Activated T-helper 9 cell treated with anti-CD3 and anti-CD28 coated beads, Interleukin-2, amount 50 U/mL, for 16 hours (primary cell): ENCODE data around the gene DNAJC1.

Experiments
- DNase-seq: peaks from one replicate; pipeline ENCODE4 v3.0.0-alpha.2; 2020; ENCODE audit warnings: low read depth

Gene DNAJC1

DNA sequence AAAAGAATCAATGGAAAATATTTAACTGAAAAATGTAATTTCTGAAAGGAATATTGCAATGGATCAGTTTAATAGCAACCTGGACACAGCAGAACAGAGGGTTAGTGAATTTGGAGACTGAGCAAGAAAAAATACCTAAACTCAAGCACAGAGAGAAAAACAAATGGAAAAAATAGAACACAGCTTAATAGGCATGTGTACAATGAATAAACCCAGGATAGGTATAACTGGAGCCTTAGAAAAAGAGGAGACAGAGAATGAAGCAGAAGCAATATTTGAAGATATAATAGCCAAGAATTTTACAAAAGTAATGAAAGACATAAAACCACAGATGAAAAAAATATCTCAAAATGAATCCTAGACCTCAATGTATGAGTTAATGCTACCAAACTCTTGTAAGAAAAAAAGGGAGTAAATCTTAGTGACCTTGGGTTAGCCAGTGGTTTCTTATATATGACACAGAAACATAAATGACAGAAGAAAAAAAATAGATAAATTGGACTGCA is 2.9 kb upstream of the DNAJC1 start:
- DNase-seq = no peak

- no peak for DNase-seq
Measured at GRCh38 chr10:22005763-22006162, 2.2 kb upstream of the DNAJC1 start.

- DNase-seq = no peak
Measured at GRCh38 chr10:22003964-22004281, 393 bp upstream of the DNAJC1 start.

- no peak for DNase-seq
Measured at GRCh38 chr10:22002591-22003176, 846 bp downstream of the DNAJC1 start.

DNA sequence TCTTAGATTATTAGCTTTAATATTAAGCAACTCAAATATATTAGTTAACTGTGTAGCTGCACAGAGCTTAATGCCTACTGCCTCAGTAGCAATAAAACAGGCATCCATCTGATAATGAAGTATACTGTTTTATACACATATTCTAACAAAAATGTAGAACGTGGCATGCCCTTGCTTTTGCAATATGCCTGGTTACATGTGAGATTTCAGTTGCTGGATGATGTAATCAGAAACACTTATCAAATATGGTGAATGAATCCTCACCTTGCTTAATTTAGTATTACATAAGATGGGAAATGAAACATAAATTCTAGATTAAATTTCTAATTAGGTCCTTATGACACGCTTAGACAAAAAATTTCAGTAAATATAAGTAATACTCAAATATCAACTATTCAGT is 8.0 kb downstream of the DNAJC1 start:
- DNase-seq = no peak

DNA sequence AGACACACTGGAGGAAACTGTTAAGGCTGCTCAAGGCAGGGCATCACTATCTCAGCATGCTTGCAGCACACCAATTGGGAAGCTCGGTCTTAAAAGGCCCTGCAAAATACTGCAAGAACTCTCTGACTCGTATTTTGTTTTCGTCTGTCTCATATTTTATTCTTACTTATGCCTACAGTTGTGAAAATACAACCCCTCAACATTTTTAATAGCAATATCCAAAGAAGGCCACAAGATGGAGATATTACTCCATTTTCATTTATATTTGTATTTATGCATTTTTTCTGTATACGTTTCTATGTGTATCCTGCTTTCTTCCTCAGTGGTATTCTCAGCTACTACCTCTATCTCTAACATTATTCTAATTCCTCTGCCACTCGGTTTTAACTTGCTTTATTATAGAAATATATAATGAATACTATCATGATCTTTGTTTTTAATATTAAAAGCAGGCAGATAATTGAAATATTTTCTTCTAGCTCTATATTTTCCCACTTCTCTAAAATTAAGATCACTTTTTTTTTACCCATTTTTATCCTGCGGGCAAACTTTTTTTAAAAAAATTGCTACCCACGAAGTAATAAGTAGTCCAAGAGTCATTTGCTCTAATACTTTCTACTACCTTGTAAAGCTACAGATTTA is 10.0 kb downstream of the DNAJC1 start:
- no peak for DNase-seq

- no peak for DNase-seq
Measured at GRCh38 chr10:21991785-21992184, 11.7 kb downstream of the DNAJC1 start.

DNA sequence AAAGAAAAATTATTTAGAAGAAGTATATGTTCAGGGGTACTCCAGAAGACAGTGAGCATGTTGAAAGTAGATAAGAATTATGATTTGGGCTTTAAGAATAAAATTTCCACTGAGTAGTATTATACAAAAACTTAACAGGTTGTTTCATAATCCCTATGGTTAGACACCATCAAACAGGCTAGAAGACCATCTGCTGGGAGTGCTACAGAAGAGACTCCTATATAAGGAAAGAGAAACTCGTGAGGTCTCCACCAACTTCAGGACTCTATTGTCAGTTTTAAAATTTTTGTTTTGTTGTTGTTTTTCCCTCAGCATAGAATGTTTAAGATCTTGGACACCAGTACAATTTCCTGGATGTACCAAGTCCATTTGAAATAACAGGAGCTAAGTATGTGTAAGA is 13.1 kb downstream of the DNAJC1 start:
- DNase-seq = no peak

- no peak for DNase-seq
Measured at GRCh38 chr10:21989453-21990154, 13.9 kb downstream of the DNAJC1 start.

DNA sequence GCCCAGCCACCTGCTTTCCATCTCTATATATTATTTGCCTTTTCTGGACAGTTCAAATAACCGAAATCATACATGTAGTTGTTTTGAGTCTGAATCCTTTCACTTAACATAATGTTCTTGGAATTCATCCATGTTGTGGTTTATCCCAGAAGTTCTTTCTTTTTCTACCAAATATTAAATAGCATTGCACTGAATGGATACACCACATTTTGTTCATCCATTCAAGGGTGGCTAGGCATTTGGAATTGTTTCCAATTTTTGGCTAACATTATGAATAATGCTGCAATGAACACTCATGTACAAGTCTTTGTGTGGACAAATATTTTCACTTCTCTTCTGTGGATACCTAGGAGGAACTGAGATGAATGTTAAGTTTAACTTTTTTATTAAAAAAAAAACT is 18.0 kb downstream of the DNAJC1 start:
- no peak for DNase-seq

DNA sequence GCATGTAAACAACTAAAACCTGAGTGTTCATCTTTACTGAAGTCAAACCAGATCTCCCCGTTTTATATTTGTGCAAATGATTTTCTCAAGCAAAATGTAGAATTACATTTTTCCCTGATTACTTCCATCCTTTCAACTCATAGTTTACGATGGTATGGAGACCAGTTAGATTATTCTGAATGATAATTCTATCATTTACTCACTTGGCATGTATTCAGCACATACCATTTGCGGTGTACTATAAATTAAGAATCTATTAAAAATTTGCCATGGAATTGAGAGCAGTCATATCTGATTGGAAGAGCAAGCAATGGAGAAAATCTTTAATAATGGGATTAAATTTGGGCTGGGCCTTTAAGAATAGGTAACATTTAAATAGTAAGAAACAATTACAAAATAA is 22.4 kb downstream of the DNAJC1 start:
- DNase-seq = no peak

- no peak for DNase-seq
Measured at GRCh38 chr10:21980691-21981090, 22.8 kb downstream of the DNAJC1 start.

- DNase-seq = no peak
Measured at GRCh38 chr10:21978191-21978862, 25.2 kb downstream of the DNAJC1 start.

DNA sequence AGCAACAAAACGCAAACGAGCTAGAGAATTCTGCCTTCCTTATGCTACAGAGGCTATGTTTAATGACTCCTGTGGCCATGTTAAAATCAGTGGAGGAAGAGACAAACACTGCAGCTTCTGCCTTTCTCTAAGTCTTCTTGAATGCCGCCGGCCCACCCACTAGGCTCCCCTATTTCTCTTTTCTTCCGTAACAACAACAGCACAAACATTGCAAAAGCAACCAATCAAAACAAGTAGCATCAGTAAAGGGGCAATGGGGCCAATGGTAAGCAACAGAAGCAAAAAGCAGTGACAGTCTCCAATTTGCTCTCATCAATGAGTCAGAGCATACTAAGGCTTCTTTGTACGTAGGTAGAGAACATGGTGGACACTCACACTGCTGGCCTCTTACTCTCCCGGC is 26.8 kb downstream of the DNAJC1 start:
- no peak for DNase-seq

DNA sequence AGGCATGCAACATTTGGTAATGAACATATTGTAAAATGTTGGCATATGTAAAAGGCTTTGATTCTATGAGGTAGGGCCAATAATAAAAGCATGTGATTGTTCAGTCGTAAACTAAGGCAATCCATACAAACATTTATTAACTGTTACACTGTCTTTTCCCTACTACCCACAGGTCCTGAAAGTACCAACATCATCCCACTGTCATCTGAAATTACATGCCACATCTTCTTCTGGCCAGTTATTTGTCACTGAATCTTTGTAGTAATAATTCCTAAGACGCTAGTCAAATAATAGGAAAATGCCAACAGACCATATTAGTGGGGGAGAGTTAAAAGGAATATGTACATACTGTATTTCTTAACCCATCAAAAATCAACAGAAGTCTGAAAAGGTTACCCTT is 27.2 kb downstream of the DNAJC1 start:
- no peak for DNase-seq

DNA sequence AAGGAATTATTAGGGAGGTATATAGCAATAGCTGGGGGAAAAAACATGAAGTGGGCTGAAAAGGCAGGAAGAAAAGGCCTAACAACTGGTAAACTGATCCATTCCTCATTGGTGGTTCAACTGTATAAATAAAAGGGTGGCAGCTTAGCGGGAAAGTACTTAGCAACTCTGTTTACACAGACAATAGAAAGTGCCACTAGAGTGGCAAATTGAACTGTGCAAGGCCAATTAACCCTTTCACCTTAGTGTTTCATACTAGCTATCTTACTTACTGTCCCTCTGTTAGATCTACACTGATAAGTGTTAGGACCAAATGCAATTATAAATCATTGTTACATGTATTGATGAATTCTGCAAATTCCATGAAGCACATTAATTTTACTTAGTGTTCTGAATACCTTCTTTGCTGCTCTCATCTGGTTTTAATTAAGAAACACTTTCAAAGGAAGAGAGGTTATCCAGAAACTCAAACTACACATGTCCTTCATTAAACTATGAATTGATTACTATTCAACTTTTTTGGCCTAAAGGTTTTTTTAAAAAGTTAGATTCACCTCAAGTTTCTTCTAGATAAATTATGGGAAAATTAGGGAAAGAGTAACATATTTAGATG is 28.0 kb downstream of the DNAJC1 start:
- no peak for DNase-seq

DNA sequence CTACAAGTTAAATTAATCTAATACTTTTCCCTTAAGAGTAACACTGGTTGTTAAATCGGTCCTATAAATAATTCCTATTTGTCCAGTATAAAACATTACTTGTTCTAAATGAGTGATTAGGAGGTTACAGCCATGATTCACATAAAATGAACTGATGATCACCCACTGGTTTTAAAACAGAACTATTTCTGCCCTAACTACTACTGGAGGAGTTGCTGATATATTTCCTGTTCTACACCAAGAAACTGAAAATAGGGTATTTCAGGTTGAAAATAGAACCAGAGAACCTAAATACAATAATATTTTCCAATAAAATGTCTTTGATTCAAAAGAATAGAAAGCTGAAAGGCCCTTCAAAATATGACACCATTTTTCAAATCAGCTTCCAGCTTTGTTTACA is 30.9 kb downstream of the DNAJC1 start:
- no peak for DNase-seq

DNA sequence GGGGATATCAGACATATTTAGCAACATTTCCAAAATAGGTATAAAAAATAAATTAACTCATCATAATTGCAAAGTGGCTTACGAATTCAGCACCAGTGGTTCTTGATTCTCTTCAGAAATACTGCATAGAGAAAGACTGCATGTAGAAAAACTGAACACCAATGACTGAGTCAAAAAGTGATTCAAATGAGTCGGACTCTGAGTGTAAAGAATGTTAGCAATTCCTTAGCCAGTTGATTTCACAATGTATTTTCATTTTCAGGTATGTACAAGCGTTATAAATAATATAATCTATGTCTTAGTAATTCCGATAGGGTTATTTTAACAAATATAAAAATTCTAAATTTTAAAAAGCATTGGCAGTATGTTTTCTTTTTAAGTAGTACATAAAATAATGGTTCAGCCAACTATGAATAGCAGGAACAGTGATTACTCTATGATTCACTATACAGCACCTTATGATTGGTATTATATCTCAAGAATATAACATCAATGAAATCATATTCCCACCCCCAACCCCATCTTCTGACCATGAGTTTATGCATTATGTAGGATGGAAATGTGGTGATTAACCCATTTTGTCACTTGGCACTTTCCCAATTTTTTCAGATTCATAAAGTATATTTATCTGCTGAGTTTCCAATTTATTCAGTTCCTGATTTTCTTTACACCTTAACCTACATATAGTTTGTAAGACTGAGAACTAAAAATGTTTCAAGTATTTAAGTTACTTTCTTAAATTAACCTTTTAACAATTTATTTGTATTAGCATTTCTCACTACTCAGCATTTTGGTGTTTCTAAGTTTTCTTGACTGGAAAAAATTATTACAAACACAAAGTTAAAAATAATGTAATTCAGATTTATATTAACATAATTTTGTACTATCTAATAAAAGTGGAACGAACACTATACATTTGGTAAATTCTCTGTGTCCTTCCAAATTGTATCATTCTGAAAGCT is 33.9 kb downstream of the DNAJC1 start:
- no peak for DNase-seq

DNA sequence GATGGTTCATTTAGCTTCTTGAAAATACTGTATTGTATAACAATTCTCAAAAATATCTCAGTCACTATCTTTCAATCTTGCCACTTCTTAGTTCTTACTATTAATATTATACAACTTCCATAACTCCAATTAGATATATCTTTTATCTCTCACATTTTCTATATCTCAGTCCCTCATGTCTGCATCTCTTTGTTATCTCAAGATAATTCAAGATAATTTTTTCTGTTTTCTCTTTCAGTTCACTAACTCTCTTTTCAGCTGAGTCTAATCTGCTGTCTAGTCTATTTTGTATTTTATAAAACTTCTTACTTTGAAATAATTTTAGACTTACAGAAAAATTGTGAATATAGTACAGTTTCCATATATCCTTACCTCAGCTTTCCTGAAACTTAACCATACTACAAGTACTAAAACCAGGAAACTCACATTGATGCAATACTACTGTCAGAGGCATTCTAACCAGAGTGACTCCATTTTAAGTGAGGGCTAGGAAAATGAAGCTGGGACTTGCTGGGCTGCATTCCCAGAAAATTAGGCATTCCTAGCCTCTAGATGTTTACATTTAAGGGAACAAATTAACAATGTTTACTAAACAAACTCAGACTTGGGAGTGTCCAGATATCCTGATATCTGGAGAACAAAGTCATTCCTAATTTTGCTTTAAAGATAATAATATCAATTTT is 38.4 kb downstream of the DNAJC1 start:
- no peak for DNase-seq

DNA sequence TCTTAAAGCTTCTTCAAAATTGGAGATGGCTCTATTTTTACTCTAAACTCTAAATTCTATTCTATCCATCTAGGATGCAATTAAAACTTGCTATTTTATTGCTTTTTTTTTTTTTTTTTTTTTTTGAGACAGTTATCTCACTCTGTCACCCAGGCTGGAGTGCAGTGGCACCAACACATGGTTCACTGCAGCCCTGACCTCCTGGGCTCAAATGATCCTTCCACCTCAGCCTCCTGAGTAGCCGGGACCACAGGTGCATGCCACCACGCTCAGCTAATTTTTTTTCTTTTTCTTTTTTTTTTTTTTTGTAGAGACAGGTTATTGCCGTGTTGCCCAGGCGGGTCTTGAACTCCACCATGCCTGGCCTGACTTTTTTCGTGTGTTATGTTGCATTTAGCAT is 41.2 kb downstream of the DNAJC1 start:
- DNase-seq = no peak

- no peak for DNase-seq
Measured at GRCh38 chr10:21961847-21962246, 41.7 kb downstream of the DNAJC1 start.
